GM18907 (cell line): ENCODE data around the gene ANGPTL2.
"Not testable (repeated sequence)": the region's sequence is repeated elsewhere in the genome, so short reads cannot be mapped to it uniquely, and the experiment has no call there.

Experiments
- ATAC-seq: cut with Tn5 transposase; IDR thresholded peaks from one replicate; pipeline ENCODE4 v1.9.1; 2021; ENCODE audit warnings: mild to moderate bottlenecking, moderate library complexity; ENCODE audit not compliant: unreplicated experiment

Gene ANGPTL2, protein sequence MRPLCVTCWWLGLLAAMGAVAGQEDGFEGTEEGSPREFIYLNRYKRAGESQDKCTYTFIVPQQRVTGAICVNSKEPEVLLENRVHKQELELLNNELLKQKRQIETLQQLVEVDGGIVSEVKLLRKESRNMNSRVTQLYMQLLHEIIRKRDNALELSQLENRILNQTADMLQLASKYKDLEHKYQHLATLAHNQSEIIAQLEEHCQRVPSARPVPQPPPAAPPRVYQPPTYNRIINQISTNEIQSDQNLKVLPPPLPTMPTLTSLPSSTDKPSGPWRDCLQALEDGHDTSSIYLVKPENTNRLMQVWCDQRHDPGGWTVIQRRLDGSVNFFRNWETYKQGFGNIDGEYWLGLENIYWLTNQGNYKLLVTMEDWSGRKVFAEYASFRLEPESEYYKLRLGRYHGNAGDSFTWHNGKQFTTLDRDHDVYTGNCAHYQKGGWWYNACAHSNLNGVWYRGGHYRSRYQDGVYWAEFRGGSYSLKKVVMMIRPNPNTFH

DNA sequence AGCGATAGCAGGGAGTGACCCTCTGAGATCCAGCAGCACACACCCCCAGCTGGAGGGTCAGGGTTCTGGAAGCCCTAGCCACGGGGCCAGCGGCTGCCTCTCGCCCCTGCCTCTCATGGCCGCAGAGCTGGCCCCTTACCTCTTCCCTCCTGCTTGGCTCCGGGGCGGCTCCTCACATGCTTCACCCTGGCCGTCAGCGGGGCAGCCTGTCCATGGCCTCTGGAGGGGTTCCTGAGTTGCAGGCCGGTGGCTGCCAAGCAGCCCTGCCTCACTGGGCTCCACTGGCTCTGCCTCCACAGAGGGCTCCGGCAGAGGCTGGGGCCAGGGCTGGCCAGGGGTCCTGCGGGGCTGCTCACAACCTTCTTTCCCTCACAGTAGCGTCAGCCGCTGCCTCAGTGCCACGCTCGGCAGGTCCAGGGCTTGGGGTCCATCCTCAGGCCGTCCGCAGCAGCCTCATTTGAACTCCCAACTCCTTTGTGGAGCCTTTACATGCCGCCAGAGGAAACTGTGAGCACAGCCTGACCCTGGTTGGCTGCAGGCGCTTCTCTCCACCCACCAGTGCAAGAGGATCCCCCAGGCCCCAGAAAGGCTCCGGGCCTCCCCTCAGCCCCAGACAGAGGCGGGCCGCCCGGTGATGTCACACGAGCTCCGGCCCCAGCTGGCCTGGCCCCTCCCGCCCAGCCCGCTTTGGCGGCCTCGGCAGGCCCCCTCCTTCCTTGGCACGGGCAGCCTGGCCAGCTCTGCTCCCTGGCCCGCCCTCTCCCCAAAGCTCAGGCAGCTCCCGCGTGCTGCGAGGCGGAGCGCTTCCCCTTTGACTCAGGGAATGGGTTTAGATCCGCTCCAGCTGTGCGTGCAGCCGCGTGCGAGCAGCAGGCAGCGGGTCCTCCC is at the start of gene ANGPTL2:
Gene ANGPTL2, minus strand, starts transcription at position 460 of the 888 bp plus-strand sequence. CDS start 13,904 bp downstream, outside the sequence.
- peak; percentile 48 for ATAC-seq

DNA sequence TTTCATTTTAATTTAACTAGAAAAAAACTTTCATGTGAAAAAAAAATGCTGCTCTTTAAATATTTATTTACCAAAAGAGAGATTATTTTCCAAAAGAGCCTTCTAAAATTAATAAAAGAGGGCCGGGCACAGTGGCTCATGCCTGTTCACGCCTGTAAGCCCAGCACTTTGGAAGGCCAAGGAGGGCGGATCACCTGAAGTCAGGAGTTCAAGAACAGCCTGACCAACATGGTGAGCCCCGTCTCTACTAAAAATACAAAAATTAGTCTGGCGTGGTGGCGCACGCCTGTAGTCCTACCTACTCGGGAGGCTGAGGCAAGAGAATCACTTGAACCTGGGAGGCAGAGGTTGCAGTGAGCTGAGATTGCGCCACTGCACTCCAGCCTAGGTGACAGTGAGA is 48.9 kb upstream of the ANGPTL2 start:
- not testable (repeated sequence) for ATAC-seq

DNA sequence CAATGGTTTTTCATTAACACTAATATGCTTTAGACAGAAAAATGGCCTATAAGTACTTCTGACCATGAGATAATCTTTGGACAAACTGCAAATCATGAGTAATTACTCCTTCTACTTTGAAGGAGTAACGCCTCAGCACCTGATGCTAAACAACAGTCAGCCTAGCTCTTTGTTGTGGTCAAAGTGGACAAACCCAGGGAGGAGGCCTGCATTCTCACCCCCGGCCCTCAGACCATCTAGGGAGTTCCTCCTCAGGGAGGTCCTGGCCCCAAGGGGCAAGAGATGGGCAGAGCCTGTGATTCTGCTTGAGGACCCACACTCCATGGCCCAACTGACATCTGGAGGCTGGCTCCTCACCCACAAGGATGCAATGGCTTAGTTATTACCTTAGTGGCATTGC is 48.2 kb upstream of the ANGPTL2 start:
- peak; percentile 28 for ATAC-seq

DNA sequence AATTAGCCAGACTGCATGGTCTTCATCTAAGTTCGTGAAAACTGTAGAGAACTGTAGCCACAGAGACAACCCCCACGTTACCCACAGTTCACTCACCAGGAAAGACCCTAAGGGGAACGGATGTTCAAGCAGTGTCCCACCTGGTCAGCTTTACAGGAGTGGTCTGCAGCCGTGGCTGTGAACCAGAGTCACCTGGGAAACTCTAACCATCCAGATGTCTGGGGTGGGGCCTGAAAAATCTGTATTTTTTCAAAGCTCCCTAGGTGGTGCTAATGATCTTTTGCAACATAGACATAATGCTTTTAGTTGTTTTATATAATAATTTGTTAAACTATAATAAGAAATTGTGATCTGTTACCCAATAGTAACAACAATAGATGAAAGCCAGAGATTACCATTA is 47.7 kb upstream of the ANGPTL2 start:
- ATAC-seq: no peak

DNA sequence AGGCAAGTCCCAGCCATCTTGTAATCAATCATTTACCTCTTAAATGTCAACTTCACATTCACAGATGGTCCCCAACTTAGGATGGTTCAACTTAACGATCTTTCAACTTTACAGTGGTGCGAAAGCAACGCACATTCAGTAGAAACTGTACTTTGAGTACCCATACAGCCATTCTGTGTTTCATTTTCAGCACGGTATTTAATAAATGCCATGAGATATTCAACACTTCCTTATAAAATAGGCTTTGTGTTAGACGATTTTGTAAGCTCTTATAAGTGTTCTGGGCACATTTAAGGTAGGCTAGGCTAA is 47.1 kb upstream of the ANGPTL2 start:
- ATAC-seq: no peak

DNA sequence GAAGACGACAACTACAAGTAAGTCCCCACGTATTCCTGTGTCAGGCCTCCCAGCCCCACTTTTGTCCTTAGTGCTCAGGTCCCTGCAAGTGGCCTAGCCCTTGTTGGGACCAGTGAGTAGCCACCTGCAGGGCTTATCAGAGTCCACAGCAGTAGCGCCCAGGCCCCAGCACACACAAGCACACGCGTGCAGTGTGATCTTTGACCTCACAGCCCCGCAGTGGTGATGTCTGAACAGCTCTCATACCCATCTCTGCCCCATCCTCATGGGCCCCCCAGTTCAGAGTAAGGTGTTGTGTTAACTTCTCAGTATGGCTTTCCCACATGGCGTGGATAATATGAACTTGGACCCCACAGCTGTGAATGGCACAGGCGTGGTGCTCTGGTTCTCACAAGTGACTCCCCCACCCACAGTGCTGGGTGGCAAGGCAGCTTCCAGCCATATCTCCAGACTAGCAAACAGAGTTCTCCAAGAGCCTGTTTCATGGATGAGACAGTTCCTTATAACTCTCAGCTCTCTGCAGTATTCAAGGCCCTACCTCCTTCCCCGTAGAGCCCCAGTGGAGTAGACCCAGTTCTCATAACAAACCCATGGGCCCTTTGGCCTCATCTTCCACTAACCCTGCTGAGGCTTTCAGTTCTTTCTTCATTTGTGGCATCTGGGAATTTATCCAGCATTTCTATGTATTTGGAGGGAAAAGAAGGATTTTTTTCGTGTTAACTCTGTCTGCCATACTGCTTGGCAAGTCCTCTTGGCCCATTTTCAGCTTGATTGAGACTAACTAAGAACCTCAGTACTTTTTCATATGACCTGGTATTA is 46.5 kb upstream of the ANGPTL2 start:
- ATAC-seq: no peak

DNA sequence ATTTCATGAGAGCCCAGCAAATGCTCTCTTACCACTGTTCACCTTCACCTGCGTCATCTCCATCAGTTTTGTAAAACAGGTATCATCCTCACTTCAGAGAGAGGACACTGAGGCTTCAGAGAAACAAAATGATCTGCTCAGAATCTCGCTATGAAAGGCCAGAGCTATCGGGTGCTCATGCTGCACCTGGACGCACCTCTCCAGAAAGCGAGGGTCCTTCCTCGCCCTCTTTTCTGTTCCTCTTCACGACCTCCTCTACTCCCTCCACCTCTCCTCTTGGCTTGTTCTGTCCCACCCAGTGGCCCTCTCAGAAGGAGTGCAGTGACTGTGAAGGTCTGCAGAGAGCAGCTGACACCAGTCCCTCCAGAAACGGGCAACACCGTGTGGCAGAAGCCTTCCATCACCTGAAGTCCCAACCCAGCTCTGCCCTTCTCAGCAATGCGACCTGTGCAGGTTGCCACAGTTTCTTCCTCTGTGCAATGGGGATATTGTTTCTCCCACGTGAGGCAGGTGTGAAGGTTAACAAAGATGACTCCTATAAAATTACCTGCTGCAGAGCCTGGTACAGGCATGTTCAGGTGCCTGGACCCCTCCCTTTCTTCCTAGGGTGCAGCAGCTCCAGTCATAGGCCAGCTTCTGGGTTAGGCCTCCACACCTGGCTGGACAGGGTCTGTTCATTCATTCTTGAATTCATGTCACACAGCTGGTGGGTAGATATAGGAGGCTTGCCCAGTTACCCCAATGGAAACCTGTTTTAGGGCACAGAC is 45.3 kb upstream of the ANGPTL2 start:
- no peak for ATAC-seq

DNA sequence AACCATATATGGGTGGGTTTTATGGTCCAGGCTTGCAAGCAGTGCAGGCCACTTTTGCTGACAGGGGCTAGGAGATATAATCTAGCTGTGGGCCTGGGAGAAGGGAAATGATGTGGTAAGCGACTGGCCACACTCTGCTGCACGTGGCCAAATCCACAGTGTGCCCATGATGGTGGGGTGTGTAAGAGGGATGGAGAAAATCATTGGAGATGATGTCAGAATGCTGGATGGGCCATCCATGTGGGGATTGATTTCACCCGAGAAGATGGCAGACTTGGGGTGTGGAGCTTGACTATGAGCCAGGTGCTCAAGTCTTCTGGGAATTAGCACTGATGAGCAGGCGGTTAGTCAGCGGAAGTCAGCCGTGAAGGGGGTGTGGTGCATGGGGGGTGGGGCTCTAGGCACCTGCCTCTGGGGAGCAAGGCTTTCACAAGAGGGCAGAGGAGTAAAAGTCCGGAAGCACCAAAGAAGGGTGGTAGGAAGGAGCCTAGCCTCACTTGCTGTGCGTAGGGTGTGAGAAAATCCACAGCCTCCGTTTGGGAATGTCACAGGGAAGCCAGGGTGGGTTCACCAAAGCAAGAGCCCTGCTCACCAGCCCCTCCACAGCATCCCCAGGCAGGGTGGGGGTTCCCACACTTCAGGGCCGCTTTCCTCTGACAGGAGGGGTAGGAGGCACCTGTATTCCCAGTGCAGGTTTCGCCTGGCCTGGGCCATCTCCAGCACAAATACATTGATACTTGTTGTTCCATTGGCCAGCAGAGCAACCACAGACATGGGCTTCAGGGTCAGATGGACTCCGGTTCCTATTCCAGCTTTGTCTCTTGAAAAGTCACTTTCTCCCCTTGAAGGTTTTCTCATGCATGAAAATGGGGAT is 44.5 kb upstream of the ANGPTL2 start:
- peak; percentile 67 for ATAC-seq

DNA sequence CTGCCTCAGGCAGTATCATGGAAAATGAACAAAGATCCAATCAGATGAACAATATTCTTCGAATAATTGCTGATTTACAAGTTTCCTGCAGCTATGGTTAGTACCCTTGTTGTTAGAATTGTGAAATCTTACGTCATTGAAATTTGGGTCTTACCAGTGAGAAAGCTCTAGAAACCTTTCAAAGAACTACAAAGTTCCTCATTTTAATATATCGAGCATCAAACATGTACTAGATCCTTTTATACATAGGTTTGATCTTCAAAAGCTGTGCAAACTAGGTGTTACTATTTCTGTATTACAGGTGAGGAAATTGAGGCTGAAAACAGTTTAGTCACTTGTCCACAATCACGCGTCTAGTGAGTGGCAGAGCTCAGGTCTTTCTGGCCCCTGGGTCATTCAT is 43.7 kb upstream of the ANGPTL2 start:
- peak; percentile 6 for ATAC-seq

DNA sequence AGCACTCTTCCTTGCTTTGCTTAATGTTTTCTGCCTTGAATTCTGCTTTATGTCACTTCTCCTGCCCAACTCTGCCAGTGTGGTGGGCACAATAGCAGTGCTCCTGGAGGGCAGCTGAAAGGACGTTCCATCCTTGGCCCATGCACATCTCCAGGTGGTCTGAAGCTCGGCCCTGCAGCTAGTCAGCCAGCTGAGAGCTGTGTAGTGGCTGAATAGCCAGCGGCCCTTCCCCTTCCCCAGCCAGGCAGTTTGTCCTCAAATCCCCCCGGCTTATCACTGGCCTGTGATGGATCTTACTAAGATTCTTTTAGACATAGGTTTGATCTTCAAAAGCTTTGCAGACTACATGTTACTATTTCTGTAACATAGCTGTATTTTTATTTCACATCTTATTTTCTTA is 42.7 kb upstream of the ANGPTL2 start:
- ATAC-seq: no peak

DNA sequence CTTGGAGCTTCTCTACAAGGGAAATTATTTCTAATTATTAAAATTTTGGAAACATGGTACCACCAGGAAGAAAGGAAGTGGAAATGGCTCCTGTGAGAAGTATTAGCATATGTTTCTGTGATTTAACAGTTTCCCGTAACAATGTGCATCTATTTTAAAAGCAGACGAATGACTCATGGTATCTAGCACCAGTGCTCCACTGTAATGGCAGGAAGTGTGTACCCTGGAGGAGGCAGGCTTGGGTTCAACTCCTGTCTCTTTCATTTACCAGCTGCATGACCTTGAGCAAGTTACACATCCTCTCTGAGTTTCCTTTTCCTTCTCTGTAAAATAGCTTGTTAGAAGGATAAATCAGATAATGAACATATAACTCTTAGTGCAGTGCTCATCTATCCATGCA is 41.0 kb upstream of the ANGPTL2 start:
- ATAC-seq: no peak

DNA sequence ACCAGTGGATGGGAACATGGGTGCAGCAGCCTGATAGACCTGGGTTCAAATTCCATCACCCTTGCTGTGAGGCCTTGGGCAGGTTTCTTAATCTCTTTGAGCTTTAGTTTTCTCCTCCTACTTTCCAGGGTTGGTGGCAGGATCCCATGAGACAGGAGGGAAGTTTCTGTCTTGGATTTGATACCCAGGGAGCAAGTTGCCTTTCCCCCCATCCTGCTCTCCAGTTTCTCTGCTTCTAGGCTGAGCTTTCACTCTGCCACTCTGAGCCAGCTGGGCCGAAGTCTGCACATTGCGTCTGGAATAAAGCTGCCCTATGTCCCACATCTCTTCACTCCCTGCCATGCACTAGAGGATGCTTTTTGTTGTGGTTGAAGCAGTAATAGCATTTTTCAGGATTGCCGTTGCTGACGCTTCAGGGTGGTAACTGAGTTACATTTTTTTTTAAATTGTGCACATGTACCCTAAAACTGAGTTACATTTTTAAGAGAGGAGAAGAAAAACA is 40.5 kb upstream of the ANGPTL2 start:
- ATAC-seq: no peak

DNA sequence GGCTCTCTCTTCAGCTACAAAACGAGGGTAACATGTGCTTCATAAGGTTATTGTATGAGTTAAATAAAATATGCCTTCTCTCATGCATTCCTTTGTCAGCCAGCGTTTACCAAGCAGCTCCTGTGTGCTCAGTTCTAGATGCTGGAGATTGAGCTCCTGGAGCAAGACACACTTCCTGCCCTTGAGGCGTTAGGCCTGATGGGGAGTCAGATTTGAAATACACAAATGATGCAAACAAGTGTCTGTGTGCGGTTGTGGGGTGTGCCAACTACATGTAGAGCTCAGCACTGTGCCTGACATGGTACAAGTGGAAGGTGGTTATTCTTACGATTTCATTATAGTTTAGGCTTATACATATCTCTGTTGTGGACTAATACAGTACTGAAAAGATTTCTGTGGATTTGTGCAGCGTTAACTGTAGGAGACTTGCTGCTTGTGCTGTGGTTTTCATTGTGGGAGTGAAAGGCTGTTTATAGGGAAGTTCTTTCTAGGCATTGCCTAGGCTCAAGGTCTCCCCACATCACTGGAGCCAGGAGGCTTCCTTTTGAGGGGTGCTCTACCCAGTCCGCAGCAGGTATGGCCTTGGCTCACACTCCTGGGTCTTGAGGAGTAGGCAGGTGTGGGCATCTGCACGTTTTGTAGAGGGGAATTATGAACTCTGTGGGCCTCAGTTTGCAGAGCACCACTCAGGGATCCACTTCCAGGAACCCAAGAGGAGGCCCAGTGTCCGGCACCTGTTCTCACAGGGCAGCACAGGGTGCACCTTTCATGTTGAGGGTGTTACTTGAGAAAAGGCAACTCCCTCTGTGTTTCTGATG is 39.8 kb upstream of the ANGPTL2 start:
- no peak for ATAC-seq

DNA sequence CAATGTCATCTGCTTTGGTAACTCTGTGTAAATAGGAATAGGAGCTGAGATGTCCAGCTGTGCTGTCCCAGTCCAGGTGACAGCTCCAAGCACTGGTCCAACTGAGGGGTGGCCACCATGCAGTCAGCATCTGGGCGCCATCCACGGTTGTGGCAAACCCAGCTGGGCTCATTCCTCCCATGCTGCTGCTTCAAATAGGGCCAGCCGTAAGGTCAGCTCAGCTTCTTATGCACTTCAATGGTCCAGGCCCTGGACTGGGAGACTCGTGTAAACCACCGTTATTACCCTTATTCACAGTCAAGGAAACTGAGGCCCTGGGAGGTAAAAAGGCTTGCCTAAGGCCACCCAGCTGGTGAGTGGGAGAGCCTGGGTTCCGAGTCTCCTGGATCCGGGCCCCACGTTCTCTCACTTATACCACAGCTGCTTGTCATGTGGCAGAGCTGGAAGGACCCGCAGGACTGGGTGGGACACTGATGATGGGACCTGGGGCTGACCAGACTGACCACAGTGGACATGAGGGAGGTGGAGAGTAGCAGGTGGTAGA is 38.7 kb upstream of the ANGPTL2 start:
- no peak for ATAC-seq

DNA sequence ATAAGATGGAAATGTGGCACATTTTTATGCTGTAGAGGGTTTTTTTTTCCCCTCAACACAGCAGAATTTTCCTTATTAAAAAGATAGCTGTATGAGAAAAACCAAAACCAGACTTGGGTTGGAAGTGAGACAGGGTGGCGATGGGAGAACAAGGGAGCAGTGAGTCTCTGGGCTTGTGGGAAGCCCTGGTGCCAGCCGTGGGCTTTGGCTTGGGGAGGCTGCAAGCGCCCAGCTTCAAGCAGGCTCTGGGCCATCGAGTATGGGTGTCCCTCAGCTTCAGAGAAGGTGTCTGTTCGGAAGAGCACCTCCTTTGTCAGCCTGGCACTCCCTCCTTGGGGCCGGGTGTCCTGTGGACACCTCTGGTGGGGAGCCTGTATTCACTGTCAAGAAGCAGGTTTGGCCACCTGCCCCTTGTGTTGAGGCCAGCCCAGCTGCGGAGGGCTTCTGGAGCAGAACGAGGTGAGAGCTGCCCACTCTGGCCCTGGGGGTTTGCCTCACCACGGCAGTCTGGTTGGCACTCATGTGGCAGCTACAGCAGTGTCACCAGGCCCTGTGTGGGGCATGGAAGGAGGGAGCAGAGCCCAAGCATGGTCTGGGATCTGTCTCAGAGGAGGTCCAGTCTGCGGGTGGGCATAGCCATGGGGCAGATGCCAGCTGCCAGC is 37.6 kb upstream of the ANGPTL2 start:
- ATAC-seq: no peak

DNA sequence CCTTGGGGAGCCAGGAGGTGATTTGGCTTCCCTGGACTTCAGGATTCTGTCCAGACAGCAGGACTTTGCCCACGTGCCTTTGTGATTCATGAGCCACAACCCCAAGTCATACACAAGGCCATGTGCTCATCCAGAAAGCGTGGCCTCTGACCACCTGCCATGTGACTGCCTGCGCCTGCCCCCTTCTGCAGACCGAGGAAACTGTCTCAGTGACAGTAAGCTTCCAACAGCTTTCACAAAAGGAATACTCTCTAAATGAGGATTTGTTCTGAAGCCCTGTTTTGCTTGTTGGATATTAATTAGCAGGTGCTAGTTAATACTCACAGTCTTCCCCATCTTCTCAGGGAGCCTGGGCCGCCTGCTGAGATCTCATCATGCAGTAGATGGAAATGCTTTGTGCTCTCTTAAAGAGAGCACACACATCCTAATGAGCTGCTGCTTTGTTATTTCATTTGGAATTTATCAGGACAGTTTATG is 36.9 kb upstream of the ANGPTL2 start:
- ATAC-seq: no peak

DNA sequence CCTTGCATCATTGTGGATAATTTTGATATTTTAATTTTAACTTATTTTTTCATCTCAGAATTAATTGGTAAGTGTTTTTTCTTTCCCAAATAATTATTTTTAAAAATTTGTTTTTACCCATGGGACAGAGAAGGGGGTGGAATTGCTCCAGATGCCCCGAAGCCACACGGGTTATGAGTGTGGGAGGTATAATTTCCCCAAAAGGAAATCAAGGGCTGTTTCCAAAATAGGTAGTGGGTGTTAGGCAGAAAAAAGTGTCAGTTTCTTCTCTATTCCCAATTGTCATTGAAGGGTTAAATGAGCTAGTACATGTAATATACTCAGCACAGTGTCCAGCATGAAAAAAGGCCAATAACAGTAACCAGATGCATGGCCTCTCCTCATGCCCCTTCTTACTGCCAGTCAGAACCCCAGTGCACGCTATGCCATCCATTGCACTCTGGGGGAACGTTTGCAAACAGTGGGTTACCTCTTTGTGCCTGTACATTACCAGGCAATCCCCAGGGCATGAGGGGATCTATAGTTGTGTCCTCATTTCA is 36.4 kb upstream of the ANGPTL2 start:
- ATAC-seq: no peak
